Upper lobe of left lung (tissue), 4 donors: Measurements from ENCODE around the gene ADH4.
"Not testable (repeated sequence)": the region's sequence is repeated elsewhere in the genome, so short reads cannot be mapped to it uniquely, and the experiment has no call there.

Experiments
- CTCF ChIP-seq, 6 experiments: fragments of 450-650 bp in 4 of 6; fragments of 200-600 bp in 2 of 6; sonication (generic) in 2 of 6; IDR thresholded peaks; one replicate each; pipeline ENCODE4 v1.5.1; 2016 to 2019; ENCODE audit warnings: antibody characterized with exemption in 6 of 6
- POLR2AphosphoS5 ChIP-seq, 2 donors: sonication (generic); formaldehyde crosslinking; IDR thresholded peaks; one replicate each; pipeline ENCODE4 v1.5.1; 2017; ENCODE audit warnings: antibody characterized with exemption in 2 of 2

GRCh38 chr4:99099814-99100213 is 44.3 kb downstream of the ADH4 start:
- not testable (repeated sequence) for TF ChIP-seq CTCF, POLR2AphosphoS5 (IDR thresholded peaks at IDR 0.05)
